Fibroblast of skin of back (primary cell): ENCODE results near the gene DFFA.
A peak's percentile ranks its signal among the peaks of the same experiment; 100 is the strongest.
"Not testable (repeated sequence)": the region's sequence is repeated elsewhere in the genome, so short reads cannot be mapped to it uniquely, and the experiment has no call there.

Experiments used
- DNase-seq: peaks from one replicate; pipeline ENCODE4 v3.0.0-alpha.2; 2013

Gene DFFA

GRCh38 chr1:10457462-10457861 is 14.9 kb downstream of the DFFA start:
- not testable (repeated sequence) for DNase-seq

DNA sequence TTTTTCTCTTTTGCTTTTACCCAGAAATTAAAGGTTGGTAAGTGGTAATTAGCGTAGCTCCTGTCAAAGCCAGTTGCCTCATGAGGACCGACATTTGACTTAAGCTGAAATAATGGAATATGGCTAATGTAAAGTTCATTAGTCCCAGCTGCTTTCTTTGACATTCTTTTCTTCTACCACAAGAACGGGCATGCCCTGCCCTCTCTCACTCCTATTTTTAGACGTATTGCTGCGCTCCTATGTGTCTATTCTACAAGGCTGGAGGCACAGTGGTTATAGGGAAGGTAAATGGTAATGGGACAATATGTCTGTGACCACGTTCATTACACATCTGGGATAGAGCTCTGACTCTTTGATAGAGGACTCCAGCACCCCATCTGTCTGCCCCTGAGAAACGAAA is 15.7 kb downstream of the DFFA start:
- DNase-seq: peak; percentile 15

DNA sequence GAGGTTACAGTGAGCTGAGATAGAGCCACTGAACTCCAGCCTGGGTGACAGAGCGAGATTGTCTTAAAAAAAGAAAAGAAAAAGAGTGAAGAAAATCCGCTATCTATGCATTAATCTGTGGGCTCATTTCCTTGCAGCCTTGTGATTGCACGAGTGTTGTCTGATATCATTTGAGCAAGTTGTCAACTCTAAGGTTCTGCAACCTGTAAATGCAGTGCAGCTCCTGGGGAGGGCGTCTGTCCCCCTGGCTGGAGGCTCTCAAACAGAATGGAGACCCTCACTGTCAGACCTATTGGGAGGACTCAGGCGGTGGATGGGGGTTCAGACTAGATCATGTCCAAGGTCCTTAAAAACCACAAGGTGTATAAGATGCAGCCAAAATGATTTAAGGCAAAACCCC is 16.3 kb downstream of the DFFA start:
- no peak for DNase-seq

- DNase-seq: peak; percentile 59
Observed at GRCh38 chr1:10451287-10451686, 21.0 kb downstream of the DFFA start.

DNA sequence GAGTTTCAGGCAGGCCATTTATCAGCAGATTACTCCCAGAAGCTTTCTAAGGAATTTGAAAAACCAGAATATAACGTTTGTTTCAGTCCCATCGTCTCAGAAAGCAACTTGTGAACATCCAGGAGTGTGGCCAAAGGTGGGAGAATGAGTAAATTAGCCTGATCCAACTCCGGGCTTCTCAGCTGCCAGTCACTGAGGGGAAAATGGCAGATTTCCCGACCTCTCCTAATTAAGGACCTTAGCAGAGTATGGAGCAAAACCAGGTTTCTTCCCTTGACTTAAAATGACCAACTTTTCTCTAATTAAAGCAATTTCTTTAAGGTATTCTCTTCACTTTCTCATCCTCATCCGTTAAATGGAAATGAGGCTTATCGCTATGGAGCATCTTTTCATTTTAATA is 21.5 kb downstream of the DFFA start:
- DNase-seq: no peak

GRCh38 chr1:10450156-10450814 is 22.0 kb downstream of the DFFA start:
- no peak for DNase-seq

DNA sequence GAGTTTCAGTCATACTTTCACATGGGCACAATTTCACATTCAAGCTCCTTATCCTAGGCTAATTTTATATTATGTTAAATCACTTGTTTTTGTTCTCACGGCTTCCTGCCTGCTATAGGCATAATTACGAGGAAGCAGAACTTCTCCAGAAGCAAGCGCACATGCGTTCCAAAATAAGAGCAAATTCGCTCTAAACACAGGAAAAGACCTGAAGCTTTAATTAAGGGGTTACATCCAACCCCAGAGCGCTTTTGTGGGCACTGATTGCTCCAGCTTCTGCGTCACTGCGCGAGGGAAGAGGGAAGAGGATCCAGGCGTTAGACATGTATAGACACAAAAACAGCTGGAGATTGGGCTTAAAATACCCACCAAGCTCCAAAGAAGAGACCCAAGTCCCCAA is 22.6 kb downstream of the DFFA start, which contains the start of gene CORT:
Gene CORT (plus strand): TSS at position 281 of the 400 bp plus-strand sequence. CDS start 193 bp downstream, outside the sequence.
- no peak for DNase-seq

GRCh38 chr1:10446790-10447422 is 25.4 kb downstream of the DFFA start:
- DNase-seq: no peak

DNA sequence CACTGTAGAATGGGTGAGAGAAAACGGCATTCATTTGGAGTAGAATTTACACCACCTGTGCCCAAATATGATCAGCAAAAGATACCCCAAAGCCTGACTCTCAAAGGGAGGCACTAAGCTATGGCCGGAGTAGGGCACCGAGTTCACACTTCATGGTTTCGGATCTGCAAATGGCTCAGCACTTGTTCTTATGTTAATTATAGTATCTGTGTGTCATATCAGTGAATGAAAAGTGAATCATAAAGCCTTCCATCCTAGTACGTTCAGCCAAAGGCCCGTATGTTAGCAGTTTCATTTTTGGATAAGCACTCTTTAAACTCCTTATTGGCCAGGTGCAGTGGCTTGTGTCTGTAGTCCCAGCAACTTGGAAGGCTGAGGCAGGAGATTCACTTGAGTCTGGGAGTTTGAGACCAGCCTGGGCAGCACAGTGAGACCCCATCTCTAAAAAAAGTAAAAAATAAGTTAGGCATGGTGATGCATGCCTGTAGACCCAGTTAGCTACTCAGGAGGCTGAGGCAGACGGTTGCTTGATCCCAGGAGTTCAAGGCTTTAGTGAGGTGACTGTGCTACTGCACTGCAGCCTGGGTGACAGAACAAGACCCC is 27.4 kb downstream of the DFFA start:
- no peak for DNase-seq

GRCh38 chr1:10444248-10444647 is 28.1 kb downstream of the DFFA start:
- DNase-seq: no peak

DNA sequence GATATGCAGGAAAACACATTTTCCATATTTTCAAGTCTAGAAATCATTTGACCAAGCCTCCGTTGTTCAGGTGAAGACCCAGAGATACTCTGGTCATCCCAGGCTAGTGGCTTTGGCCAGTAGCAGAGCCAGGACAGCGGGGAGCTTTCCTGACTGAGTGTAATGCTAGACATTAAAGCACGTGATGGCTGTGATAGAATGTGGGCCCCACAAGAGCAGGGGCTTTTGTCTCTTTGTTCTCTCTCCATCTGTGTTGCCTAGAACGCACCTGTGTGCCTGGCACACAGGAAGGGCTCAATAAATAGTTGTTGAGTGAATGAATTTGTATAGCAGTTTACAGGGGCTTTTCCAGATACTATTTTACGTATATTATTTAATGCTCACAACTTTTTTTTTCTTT is 31.5 kb downstream of the DFFA start:
- no peak for DNase-seq

GRCh38 chr1:10440305-10440704 is 32.0 kb downstream of the DFFA start:
- DNase-seq: no peak

- DNase-seq: no peak
Observed at GRCh38 chr1:10438677-10439163, 33.6 kb downstream of the DFFA start.

DNA sequence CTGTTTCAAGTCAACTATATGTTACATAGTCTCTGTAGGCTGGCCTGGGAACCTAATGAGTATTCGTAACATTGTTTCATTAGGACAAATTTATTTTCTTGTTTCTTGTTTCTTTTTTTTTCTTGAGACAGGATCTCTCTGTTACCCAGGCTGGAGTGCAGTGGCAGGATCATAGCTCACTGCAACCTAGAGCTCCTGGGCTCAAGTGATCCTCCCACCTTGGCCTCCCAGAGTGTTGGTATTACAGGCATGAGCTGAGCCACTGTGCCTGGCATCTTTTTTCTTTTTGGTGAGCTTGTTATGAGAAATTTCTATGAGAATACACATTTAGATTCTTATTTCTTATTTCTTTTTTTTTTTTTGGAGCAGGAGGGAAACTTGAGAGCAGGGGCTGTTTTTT is 35.3 kb downstream of the DFFA start:
- DNase-seq: no peak

DNA sequence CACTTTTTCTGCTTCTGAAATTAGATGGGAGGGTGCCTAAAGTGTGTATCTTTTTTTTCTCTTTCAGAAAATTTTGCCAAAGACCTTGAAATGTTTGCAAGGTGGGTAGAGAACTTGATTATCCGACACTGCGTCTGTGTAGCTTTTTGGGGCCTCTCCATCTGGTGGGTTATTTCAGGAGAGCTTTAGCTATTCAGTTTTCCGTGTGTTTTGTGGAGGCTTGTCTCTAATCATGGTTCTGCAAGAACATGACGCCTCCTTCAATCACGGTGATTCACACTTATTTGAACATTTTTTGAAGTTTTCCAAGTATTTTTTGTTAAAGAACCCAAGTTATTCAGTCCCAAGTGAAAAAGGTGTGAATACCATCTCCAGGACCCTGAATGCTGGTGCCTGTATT is 37.7 kb downstream of the DFFA start:
- DNase-seq: no peak

- no peak for DNase-seq
Observed at GRCh38 chr1:10433790-10434189, 38.5 kb downstream of the DFFA start.

DNA sequence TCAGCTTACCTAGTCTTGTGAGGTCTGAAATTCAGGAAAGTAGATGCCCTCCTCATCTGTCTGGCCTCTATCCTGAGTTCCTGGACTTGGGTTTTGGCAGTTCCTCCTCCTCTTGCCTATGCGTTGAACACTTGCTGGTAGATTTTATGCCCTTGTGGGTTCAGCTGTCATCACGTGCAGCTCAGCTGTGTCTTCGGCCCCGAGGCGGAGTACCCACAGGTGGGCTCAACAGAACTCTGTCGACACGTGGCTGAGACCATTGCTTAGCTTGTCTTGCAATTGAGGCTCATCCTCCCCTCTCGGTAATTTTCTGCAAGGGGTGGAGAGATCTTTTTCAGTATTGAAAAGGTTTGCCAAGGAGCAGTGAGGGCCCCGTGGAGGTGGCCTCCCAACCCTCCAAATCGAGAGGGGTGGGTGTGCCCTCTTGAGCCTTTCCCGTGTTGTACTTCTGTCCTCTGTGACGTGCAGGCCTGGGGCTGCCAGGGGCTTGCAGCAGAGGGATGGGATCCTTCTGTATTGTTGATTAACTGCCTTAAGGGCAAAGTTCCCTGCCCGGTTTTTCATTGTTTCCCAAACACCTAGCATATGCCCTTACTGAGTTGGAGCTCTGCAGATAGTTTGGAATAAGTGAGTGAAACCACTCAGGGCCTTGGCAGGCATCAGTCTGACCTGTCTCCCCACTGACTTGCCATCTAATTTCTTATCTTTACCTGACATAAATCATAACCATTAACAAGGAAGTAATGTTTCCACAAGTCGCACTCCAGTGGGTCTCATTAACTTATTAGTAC is 39.2 kb downstream of the DFFA start:
- no peak for DNase-seq

- DNase-seq: peak; percentile 27
Observed at GRCh38 chr1:10431070-10431730, 41.1 kb downstream of the DFFA start.

DNA sequence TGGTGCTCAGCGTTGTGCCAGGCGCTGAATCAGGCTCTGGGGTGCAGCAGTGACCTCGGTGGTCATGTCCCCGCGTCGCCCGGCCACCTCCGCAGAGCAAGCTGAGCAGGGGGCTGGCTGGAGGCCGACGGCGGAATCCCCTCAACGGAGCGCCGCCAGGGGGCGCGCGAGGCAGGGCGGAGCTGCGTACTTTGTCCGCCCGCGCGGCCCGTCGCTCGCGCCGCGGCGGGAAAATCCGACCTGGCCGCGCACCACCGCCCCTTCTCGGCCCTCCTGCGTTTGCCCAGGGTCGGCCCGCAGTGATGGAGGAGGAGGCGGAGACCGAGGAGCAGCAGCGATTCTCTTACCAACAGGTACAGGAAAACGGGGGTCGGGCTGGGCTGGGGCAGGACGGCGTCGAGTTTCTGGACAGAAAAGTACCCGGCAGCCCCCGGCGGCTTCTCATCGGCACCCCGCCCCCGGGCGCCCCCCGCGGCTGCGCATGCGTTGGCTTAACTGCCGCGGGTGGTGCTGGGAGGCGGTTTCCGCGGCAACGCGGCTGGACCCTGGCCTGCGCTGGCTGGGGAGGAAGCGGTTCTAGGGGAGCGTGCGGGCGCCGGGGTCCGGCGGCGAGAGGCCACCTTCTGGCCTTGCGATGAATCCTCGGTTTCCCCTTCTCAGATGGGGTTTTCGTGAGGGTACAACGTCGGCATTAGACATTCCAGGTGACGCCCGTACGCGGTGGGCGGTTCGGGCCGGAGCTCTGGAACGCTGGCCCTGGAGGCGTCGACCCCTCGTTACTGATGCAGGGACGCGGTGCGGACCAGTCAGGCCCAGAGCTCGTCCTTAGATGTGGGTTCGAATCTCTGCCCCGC is 41.9 kb downstream of the DFFA start, which contains the start of gene CENPS:
Gene CENPS (plus strand): TSS at position 218 of the 854 bp plus-strand sequence. CDS start 85 bp downstream, at position 303.
- DNase-seq: peak; percentile 89

DNA sequence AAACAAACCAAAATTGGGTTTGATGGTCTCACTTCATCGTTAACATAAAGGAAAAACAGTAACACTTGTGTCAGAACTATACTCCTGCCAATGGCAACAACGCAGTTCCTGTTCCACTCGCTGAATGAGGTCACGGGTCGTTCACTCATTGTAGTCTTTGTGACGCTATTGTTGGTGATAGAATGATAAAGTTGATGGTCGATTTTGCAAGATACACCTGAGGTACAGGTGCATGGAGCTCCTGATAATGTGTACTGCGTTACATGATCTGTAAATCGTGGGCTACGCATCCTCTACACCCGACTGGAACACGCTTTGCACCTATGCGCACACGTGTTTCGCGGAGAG is 42.5 kb downstream of the DFFA start:
- DNase-seq: peak; percentile 12

GRCh38 chr1:10428984-10429383 is 43.3 kb downstream of the DFFA start:
- DNase-seq: no peak

GRCh38 chr1:10426535-10426848 is 45.8 kb downstream of the DFFA start:
- DNase-seq: not testable (repeated sequence)
